Motor neuron (in vitro differentiated cells): Measurements from ENCODE around the gene ZNF808. TPM values are rescaled to one million over a fixed set of nuclear protein-coding genes. Genes with fewer than 3 reads are reported as not detected.
"Not testable (repeated sequence)": the region's sequence is repeated elsewhere in the genome, so short reads cannot be mapped to it uniquely, and the experiment has no call there.

Source experiments
- ATAC-seq, 8 experiments: fragments of 200-7000 bp; cut with Tn5 transposase; replicated peaks in 6 of 8; 2 replicates each; pipeline ENCODE4 v1.8.0; 2021; ENCODE audit warnings: mild to moderate bottlenecking in 8 of 8, moderate library complexity in 8 of 8
- H3K27ac ChIP-seq, 2 donors: fragments of 250-450 bp; sonication (Bioruptor Pico); 2 replicates each; pipeline ENCODE4 v1.9.0; 2021; ENCODE audit warnings: antibody characterized with exemption in 2 of 2, mild to moderate bottlenecking in 2 of 2, moderate library complexity in 1 of 2
- H3K4me1 ChIP-seq, 2 donors: fragments of 250-450 bp; sonication (Bioruptor Pico); replicated peaks in 1 of 2; 2 replicates each; pipeline ENCODE4 v1.6.1; 2021; ENCODE audit warnings: antibody characterized with exemption in 2 of 2, mild to moderate bottlenecking in 2 of 2, moderate library complexity in 1 of 2
- H3K4me3 ChIP-seq, 5 donors: fragments of 250-450 bp; sonication (Bioruptor Pico); 2 replicates each; pipeline ENCODE4 v1.9.0; 2021; ENCODE audit warnings: antibody characterized with exemption in 5 of 5, mild to moderate bottlenecking in 5 of 5, moderate library complexity in 4 of 5
- WGBS, 10 experiments: fragments of 450-650 bp; shearing (Covaris generic); methylation state at CpG; one replicate each; pipeline ENCODE4 v1.0.0; 2022; 5-methylcytosine and 5-hydroxymethylcytosine counted together
- in situ Hi-C, 9 experiments: fragments of 400-800 bp; cut with MboI; loops; one replicate each; pipeline ENCODE4 v1.15.0; 2021; ENCODE audit warnings: low sequenced_read_pairs in 9 of 9, low pct_unique_long_range_greater_than_20kb in 2 of 9; ENCODE audit not compliant: unreplicated experiment in 9 of 9
- total RNA-seq, 8 experiments: library from RNA; unstranded; fragments of 300-600 nt; gene quantifications; 2 replicates each; pipeline versions ENCODE4 v1.2.3 to v1.2.4, GENCODE V29; 2022

Gene ZNF808
- 10 to 100 TPM; 10.9 to 19.7 (median 14.3) TPM for total RNA-seq

DNA sequence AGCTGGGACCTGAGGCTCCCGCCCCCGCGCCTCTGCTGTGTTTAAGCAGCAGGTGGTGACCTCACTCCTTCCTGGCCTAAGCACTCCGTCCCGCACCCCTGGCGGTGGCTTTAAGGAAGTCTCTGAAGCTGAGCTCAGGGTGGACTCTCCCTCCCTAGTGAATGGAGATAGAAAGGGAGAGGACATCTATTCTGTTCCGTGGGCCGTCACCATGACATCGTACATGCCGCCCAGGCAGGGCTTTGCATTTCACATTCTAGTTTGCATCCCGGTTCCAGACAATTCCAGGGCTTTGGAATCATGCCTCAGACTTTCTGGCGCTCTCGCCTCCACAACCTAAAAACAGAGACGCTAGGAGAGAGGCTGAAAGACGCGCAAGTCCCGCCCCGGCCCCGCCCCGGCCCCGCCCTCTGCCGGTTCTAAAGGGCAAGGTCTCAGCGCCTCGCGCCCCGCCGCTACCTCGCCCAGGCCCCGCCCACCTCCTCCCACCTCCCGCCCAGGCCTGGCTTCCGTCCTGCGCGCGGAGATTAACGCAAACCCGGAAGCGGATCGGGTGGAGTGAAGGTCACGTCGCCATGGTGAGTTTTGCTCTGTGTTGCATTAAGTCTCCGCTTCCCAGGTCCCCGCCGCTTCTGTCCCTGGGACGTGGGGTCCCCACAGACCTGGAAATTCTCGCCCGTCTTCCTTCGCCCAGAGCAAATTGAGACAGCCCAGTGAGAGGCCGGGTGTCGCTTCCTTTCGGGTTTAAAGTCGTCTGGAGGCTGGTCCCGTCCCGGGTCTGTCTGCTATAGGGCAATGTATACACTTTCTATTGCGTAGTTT lies at the start of gene ZNF808:
Gene ZNF808, plus strand, starts transcription at position 535 of the 822 bp plus-strand sequence. CDS start 15,617 bp downstream, outside the sequence.
- WGBS, 10 experiments: 0 to 9% (median 0%) methylated on average over 1 to 19 of the region's 54 CpGs; no CpG with 5 or more reads in 5 of the 10 experiments
- peak within 1 kb of the TSS; percentile 42 to 95 (median 83) for H3K4me3 ChIP-seq
- in situ Hi-C loops: no loop called here
- peak; percentile 90 to 94 (median 92) for ATAC-seq
- peaks cover 5% of the 10 kb centered on the region in 2 donors for H3K4me1 ChIP-seq
- H3K27ac ChIP-seq: peak within 1 kb of the TSS; percentile 69 to 90

DNA sequence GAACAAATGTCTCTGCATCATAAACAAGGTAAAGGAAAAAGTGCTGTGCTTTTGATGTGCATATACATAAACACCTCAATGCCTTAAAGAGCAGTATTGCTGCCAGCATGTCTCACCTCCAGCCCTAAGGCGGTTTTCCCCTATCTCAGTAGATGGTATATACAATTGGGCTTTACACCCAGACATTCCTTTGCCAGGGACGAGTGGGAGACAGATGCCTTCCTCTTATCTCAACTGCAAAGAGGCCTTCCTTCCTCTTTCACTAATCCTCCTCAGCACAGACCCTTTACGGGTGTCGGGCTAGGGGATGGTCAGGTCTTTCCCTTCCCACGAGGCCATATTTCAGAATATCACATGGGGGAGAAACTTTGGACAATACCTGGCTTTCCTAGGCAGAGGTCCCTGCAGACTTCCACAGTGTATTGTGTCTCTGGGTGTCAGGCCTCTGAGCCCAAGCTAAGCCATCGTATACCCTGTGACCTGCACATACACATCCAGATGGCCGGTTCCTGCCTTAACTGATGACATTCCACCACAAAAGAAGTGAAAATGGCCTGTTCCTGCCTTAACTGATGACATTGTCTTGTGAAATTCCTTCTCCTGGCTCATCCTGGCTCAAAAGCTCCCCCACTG lies 43.2 kb upstream of the ZNF808 start:
- H3K4me1 ChIP-seq, H3K27ac ChIP-seq, H3K4me3 ChIP-seq, in situ Hi-C loops, ATAC-seq: not testable (repeated sequence)
- 37 to 68% (median 59%) methylated on average over 1 to 4 of the region's 7 CpGs; no CpG with 5 or more reads in 6 of the 10 experiments for WGBS, 10 experiments

DNA sequence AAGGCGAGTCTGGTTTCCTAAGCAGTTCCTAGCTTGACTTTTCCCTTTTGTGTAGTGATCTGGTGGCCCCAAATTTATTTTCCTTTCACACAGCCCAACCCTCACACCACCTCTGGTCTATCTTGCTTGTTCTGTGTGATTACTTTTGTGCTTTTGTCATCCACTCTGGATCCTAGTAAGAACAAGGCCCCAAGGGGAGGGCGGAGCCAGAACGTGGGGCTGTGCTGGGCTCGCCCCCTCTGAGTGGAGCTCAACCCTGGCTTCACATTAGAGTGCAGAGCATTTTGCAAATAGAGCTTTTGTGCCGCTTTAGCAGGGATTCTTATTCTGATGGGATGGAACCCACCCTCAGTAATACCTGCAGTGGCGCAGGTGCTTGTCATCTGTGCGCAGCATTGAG lies 42.4 kb upstream of the ZNF808 start:
- H3K4me3 ChIP-seq, in situ Hi-C loops: not testable (repeated sequence)
- WGBS, 10 experiments: 17 to 93% (median 42%) methylated on average over 1 to 4 of the region's 7 CpGs; no CpG with 5 or more reads in 3 of the 10 experiments

DNA sequence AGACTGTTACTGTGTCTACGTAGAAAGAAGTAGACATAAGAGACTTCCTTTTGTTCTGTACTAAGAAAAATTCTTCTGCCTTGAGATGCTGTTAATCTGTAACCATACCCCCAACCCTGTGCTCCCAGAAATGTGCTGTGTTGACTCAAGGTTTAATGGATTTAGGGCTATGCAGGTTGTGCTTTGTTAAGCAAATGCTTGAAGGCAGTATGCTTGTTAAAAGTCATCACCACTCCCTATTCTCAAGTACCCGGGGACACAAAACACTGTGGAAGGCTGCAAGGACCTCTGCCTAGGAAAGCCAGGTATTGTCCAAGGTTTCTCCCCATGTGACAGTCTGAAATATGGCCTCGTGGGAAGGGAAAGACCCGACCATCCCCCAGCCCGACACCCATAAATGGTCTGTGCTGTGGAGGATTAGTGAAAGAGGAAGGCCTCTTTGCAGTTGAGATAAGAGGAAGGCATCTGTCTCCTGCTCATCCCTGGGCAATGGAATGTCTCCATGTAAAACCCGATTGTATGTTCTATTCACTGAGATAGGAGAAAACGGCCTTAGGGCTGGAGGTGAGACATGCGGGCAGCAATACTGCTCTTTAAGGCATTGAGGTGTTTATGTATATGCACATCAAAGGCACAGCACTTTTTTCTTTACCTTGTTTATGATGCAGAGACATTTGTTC lies 41.8 kb upstream of the ZNF808 start:
- ATAC-seq, H3K4me3 ChIP-seq, in situ Hi-C loops, H3K4me1 ChIP-seq, H3K27ac ChIP-seq: not testable (repeated sequence)
- WGBS, 10 experiments: 0 to 67% (median 6%) methylated on average over 1 to 3 of the region's 8 CpGs; no CpG with 5 or more reads in 3 of the 10 experiments

More for the DNA sequence above, 42.4 kb upstream of the ZNF808 start:
- not testable (repeated sequence) for H3K4me1 ChIP-seq, ATAC-seq, H3K27ac ChIP-seq

DNA sequence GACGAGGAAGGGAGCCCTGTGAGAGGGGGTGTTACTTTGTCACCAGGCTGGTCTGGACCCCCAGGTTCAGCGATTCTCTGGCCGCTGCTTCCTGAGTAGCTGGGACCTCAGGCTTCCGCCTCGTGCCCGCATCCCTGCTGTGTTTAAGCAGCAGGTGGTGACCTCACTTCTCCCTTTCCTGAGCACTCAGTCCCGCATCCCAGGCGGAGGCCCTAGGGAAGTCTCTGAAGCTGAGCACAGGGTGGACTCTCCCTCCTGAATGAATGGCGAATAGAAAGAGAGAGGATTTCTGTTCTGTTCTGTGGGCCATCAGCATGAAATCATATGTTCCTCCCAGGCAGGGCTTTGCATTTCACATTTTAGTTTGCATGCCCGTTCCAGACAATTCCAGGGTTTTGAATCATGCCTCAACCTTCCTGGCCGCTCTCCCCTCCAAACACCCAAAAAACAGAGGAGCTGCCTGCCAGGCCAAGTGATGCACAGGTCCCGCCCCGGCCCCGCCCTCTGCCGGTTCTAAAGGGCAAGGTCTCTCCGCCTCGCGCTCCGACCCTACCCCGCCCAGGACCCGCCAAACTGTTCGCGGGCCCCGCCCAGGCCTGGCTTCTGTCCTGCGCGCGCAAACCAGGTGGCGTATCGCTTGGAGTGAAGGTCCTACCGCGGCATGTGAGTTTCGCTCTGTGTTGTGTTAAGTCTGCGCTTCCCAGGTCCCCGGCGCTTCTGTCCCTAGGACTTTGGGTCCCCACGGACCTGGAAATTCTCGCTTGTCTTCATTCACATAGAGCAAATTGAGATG lies 35.1 kb upstream of the ZNF808 start:
- Histone ChIP-seq H3K4me3 (peak overlapping the region in 1 of 5 donors; percentile 17), H3K27ac (no peak overlapping the region), H3K4me1 (no peaks in the 10 kb centered on the region)
- ATAC-seq: no peak
- in situ Hi-C loops: no loop called here
- 18 to 100% (median 47%) methylated on average over 1 to 12 of the region's 37 CpGs; no CpG with 5 or more reads in 4 of the 10 experiments for WGBS, 10 experiments

DNA sequence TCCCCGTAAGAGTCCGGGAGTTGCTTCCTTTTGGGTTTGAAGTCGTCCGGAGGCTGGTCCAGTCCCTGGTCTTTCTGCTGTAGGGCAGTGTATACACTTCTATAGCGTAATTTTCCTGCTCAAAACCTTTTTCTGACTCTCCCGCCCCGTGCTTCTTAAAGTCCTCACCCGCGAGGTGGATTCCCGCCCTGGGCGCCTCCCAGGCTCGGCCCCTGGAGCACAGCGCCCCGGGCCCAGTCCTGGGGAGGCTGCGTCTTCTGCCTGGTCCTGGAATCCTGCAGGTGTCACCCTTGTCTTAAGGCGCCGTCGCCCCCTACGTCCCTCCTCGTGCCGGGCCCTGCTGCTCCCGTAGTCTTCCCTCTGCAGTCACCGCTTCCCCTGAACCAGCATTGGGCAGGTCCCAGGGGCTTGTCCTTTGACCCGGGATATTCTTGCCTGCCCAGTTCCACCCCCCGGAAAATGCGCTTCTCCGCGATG lies 34.4 kb upstream of the ZNF808 start:
- Histone ChIP-seq H3K27ac (no peak overlapping the region), H3K4me1 (no peaks in the 10 kb centered on the region), H3K4me3 (peak overlapping the region in 1 of 5 donors; percentile 17)
- ATAC-seq: peak in 4 of 8 experiments; percentile 41 to 67 (median 51)
- in situ Hi-C loops: no loop called here
- 0 to 80% (median 18%) methylated on average over 1 to 13 of the region's 28 CpGs; no CpG with 5 or more reads in 2 of the 10 experiments for WGBS, 10 experiments

DNA sequence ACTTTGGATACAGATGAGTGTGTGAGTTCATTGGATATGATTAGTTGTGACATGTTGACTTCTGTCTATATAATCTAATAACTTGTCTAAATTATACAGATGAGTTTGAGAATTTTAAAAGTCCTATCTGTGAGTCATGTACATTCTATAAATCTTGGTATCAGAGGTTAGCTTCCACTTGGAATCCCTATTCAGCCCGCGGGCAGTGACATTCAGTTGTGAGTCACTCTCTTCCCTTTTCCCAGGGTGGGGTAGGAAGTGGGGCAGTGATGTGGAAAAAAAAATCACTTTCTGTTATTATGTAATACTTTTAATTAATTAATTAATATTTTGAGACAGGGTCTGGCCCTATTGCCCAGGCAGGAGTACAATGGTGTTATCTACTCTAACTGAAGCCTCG lies 33.0 kb upstream of the ZNF808 start:
- in situ Hi-C loops: no loop called here
- no peak overlapping the region for H3K4me3 ChIP-seq
- ATAC-seq: no peak
- H3K4me1 ChIP-seq: no peaks in the 10 kb centered on the region
- H3K27ac ChIP-seq: no peak overlapping the region
- WGBS, 10 experiments: 43 to 100% (median 92%) methylated on average over 1 to 3 of the region's 3 CpGs; no CpG with 5 or more reads in 4 of the 10 experiments

DNA sequence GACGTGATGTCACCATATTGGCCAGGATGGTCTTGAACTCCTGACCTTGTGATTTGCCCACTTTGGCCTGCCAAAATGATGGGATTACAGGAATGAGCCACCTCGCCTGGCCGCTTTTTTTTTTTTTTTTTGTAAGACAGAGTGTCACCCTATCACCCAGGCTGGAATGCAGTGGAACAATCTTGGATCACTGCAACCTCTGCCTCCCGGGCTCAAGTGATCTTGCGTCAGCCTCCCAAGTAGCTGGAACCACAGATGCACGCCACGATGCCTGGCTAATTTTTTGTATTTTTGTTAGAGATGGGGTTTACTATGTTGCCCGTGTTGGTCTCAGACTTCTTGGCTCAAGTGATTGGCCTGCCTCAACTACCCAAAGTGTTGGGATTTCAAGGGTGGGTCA lies 28.9 kb upstream of the ZNF808 start:
- 53 to 88% (median 72%) methylated on average over 2 to 7 of the region's 8 CpGs; no CpG with 5 or more reads in 6 of the 10 experiments for WGBS, 10 experiments
- Histone ChIP-seq H3K4me1 (no peaks in the 10 kb centered on the region), H3K27ac (no peak overlapping the region), H3K4me3 (no peak overlapping the region)
- in situ Hi-C loops: no loop called here
- no peak for ATAC-seq

DNA sequence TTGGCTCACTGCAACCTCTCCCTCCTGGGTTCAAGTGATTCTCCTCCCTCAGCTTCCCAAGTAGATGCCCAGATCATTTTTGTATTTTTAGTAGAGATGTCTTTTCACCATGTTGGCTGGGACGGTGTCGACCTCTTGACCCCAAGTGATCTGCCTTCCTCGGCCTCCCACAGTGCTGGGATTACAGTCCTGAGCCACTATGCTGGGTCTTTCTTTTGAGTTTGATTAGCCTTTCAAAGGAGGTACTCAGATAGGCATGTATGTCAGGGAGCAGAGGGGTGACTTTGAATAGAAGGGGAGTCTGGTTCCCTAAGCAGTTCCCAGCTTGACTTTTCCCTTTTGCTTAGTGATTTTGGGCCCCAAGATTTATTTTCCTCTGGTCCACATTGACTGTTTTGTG lies 27.0 kb upstream of the ZNF808 start:
- H3K27ac ChIP-seq, ATAC-seq, H3K4me3 ChIP-seq, in situ Hi-C loops, H3K4me1 ChIP-seq: not testable (repeated sequence)
- WGBS, 10 experiments: 0 to 29% (median 6%) methylated on average over 1 to 3 of the region's 3 CpGs; no CpG with 5 or more reads in 2 of the 10 experiments

DNA sequence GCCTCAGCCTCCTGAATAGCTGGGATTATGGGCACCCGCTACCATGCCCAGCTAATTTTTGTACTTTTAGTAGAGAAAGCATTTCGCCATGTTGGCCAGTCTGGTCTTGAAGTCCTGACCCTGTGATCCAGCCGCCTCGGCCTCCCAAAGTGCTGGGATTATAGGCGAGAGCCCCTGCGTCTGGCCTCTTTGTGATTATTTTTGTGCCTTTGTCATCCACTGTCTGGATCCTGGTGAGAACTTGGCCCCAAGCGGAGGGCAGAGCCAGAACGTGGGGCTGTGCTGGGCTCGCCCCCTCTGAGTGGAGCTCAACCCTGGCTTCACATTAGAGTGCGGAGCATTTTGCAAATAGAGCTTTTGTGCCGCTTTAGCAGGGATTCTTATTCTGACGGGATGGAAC lies 26.5 kb upstream of the ZNF808 start:
- ATAC-seq, H3K4me3 ChIP-seq, H3K4me1 ChIP-seq, H3K27ac ChIP-seq, in situ Hi-C loops: not testable (repeated sequence)
- WGBS, 10 experiments: 36 to 71% (median 60%) methylated on average over 1 to 4 of the region's 12 CpGs; no CpG with 5 or more reads in 6 of the 10 experiments

DNA sequence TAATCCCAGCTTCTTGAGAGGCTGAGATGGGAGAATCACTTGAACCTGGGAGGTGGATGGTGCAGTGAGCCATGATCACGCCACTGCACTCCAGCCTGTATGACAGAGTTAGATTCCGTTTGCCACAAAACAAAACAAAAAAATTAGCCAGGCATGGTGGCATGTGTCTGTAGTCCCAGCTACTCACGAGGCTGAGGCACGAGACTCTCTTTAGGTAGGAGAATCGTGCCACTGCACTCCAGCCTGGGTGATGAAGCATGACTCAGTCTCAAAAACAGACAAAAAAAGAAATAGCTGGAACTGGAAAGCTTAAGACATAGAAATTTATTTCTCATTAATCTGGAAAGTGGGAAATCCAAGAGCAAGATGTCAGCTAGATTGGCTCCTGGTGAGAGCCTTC lies 20.2 kb upstream of the ZNF808 start:
- no peak overlapping the region for H3K4me3 ChIP-seq
- no peak overlapping the region for H3K27ac ChIP-seq
- H3K4me1 ChIP-seq: no peaks in the 10 kb centered on the region
- no peak for ATAC-seq
- 50 to 100% (median 92%) methylated on average over 1 to 5 of the region's 5 CpGs; no CpG with 5 or more reads in 2 of the 10 experiments for WGBS, 10 experiments
- in situ Hi-C loops: no loop called here

DNA sequence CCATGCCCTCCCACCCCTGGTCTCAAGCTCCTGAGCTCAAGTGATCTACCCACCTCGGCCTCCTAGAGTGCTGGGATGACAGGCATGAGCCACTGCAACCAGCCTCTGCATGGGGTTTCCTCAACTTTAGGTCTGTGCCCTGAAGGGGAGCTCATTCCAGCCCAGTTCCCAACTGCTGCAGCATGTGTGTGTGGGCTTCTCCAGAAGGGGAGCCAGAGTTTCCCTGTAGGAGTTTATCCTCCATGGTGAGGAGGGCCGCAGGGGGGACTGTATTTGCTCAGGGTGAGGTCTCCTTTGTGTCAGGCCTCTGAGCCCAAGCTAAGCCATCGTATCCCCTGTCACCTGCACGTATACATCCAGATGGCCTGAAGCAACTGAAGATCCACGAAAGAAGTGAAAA lies 11.3 kb upstream of the ZNF808 start:
- ATAC-seq: no peak
- Histone ChIP-seq H3K4me3 (no peak overlapping the region), H3K27ac (no peak overlapping the region), H3K4me1 (no peaks in the 10 kb centered on the region)
- WGBS, 10 experiments: no CpG with 5 or more reads among the region's 5 CpGs
- in situ Hi-C loops: no loop called here
